Smooth muscle cell (in vitro differentiated cells): ENCODE measurements around the gene PALLD. TPM values are rescaled to one million over a fixed set of nuclear protein-coding genes. Genes with fewer than 3 reads are reported as not detected.

Source experiments
- DNase-seq: peaks from one replicate; lab custom pipeline; 2025; ENCODE audit not compliant: unreplicated experiment; lab: John Stamatoyannopoulos, UW
- H2AFZ ChIP-seq: fragments of 200-600 bp; sonication (generic); 2 replicates; pipeline ENCODE4 v1.6.0; 2016; ENCODE audit warnings: antibody characterized with exemption, low read depth, mild to moderate bottlenecking
- H3F3A ChIP-seq: fragments of 200-600 bp; sonication (generic); 2 replicates; pipeline ENCODE4 v1.6.0; 2017; ENCODE audit warnings: antibody characterized with exemption, low read depth
- H3K27ac ChIP-seq: fragments of 200-600 bp; sonication (generic); 2 replicates; pipeline ENCODE4 v1.5.1; 2016; ENCODE audit warnings: low read depth, mild to moderate bottlenecking
- H3K27me3 ChIP-seq: fragments of 200-600 bp; sonication (generic); 2 replicates; pipeline ENCODE4 v1.6.1; 2016; ENCODE audit warnings: low read depth, mild to moderate bottlenecking
- H3K36me3 ChIP-seq: fragments of 200-600 bp; sonication (generic); 2 replicates; pipeline ENCODE4 v1.5.1; 2016; ENCODE audit warnings: low read depth
- H3K4me1 ChIP-seq: fragments of 200-600 bp; sonication (generic); 2 replicates; pipeline ENCODE4 v1.5.1; 2016; ENCODE audit warnings: low read depth
- H3K4me2 ChIP-seq: fragments of 200-600 bp; sonication (generic); 2 replicates; pipeline ENCODE4 v1.6.0; 2016; ENCODE audit warnings: mild to moderate bottlenecking
- H3K4me3 ChIP-seq: fragments of 200-600 bp; sonication (generic); 2 replicates; pipeline ENCODE4 v1.5.1; 2016; ENCODE audit warnings: mild to moderate bottlenecking
- H3K79me2 ChIP-seq: fragments of 200-600 bp; sonication (generic); 2 replicates; pipeline ENCODE4 v1.6.0; 2016; ENCODE audit warnings: low read depth, mild to moderate bottlenecking
- H3K9ac ChIP-seq: fragments of 200-600 bp; sonication (generic); 2 replicates; pipeline ENCODE4 v1.6.0; 2016; ENCODE audit warnings: low read depth
- H3K9me3 ChIP-seq: fragments of 200-600 bp; sonication (generic); replicated peaks from 2 replicates; pipeline ENCODE4 v1.5.1; 2016; ENCODE audit warnings: low read depth
- H4K20me1 ChIP-seq: fragments of 200-600 bp; sonication (generic); 2 replicates; pipeline ENCODE4 v1.6.0; 2016; ENCODE audit warnings: low read depth
- CTCF ChIP-seq: fragments of 200-600 bp; sonication (generic); IDR thresholded peaks from 2 replicates; pipeline ENCODE4 v1.5.1; 2017; ENCODE audit warnings: borderline replicate concordance, mild to moderate bottlenecking, antibody characterized with exemption; ENCODE audit not compliant: insufficient read depth, poor library complexity, severe bottlenecking
- WGBS: methylation state at CpG from one replicate; pipeline ENCODE4 v1.1.7; 2016; ENCODE audit warnings: low lambda C conversion rate; 5-methylcytosine and 5-hydroxymethylcytosine counted together
- polyA plus RNA-seq: library from polyadenylated mRNA; unstranded; fragments of >200 nt; fragmentation: Nextera tagmentation; extraction: Ambion mirVana; gene quantifications from 2 replicates; pipeline ENCODE4 v1.2.1, GENCODE V29; 2016
- total RNA-seq: library from RNA; depleted of rRNA; stranded (reverse); fragments of >200 nt; gene quantifications from 2 replicates; pipeline ENCODE4 v1.2.3, GENCODE V29; 2014

PALLD gene
- total and polyA plus RNA-seq, 2 experiments from 2014 or later, result 354 to 415 TPM

GRCh38 chr4:168794092-168794707, 297.3 kb downstream of the PALLD start:
- Histone ChIP-seq H3K36me3 (no peaks in the 10 kb centered on the region), H3K4me3 (no peak overlapping the region), H3K4me2 (peak overlapping the region; percentile 56), H2AFZ (no peak overlapping the region), H3K27ac (peak overlapping the region; percentile 98), H3K79me2 (peaks cover 72% of the 10 kb centered on the region), H3F3A (peaks cover 35% of the 10 kb centered on the region), H3K9ac (no peak overlapping the region), H3K9me3 (no peaks in the 10 kb centered on the region), H3K4me1 (peaks cover 35% of the 10 kb centered on the region), H4K20me1 (no peaks in the 10 kb centered on the region), H3K27me3 (no peaks in the 10 kb centered on the region)
- DNase-seq, result no peak
- no peak for TF ChIP-seq CTCF
- WGBS, result 89% methylated on average over 19 of the region's 20 CpGs

DNA sequence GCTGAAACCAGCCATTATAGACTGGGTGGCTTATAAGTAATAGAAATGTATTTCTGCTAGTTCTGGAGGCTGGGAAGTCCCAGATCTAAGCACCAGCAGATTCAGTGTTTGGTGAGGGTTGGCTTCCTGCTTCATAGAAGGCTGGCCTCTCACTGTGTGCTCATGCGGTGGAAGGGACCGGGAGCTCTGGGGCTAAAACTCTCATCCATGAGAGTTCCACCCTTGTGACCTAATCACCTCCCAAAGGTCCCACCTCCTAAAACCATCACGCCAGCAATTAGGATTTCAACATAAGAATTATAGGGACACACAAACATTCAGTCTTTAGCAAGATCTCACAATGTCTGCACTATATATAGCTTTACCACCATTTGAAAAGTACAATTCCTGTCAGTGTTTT, 298.0 kb downstream of the PALLD start:
- no peaks in the 10 kb centered on the region for H4K20me1 ChIP-seq
- H3K4me1 ChIP-seq, result peaks cover 31% of the 10 kb centered on the region
- H3K27ac ChIP-seq, result peak overlapping the region; percentile 98
- no peaks in the 10 kb centered on the region for H3K27me3 ChIP-seq
- peak overlapping the region; percentile 87 for H3K9ac ChIP-seq
- no peak overlapping the region for H2AFZ ChIP-seq
- no peak for DNase-seq
- no peak for TF ChIP-seq CTCF
- no peaks in the 10 kb centered on the region for H3K9me3 ChIP-seq
- no peaks in the 10 kb centered on the region for H3K36me3 ChIP-seq
- H3K79me2 ChIP-seq, result peaks cover 78% of the 10 kb centered on the region
- peak overlapping the region; percentile 56 for H3K4me2 ChIP-seq
- peaks cover 33% of the 10 kb centered on the region for H3F3A ChIP-seq
- no peak overlapping the region for H3K4me3 ChIP-seq
- WGBS, result 69% methylated on average over 3 of the region's 3 CpGs

- Histone ChIP-seq H3K27ac (peak overlapping the region; percentile 98), H3F3A (peaks cover 30% of the 10 kb centered on the region)
- no peak for TF ChIP-seq CTCF
Measured at GRCh38 chr4:168795346-168795745, 298.5 kb downstream of the PALLD start.

DNA sequence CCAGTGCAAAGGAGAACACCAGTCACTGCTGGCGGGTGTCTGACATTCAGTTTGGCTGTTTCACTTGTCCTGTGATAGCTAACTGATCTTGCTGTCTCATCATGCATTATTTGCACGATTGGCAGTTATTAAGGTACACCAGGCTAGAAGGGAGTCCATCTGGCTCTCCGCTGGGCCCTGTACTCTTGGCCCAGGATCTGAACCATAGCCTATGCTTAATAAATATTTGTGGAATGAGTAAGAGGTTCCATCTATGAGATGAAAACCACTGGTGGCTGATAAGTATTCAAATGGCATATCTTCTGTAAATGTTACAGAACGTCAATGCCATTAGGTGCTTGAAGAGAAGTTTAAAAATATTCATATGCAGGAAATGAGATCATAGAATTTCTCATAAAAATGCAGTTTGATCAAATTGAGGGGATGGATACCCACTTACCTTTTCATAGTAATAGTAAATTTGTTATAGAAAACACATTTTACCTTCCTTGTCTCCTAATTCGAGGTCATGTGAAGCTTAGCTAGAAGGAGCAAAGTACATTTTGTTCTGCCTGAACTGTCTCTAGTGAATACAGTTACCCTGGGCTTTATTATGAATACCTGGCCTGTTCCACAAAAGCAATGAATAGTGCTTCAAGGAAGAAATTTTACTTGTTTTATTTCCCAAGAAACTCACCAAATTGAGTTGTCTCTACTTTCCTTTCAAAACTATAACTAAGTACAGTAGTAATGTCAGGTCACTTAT, 299.7 kb downstream of the PALLD start:
- peak overlapping the region; percentile 87 for H3K9ac ChIP-seq
- no peaks in the 10 kb centered on the region for H3K9me3 ChIP-seq
- H3K36me3 ChIP-seq, result no peaks in the 10 kb centered on the region
- no peak for TF ChIP-seq CTCF
- peak overlapping the region; percentile 98 for H3K27ac ChIP-seq
- peaks cover 83% of the 10 kb centered on the region for H3K79me2 ChIP-seq
- H2AFZ ChIP-seq, result no peak overlapping the region
- H3K4me1 ChIP-seq, result peaks cover 24% of the 10 kb centered on the region
- no peak for DNase-seq
- 34% methylated on average over 5 of the region's 5 CpGs for WGBS
- H3K4me2 ChIP-seq, result peak overlapping the region; percentile 56
- H3K27me3 ChIP-seq, result no peaks in the 10 kb centered on the region
- no peaks in the 10 kb centered on the region for H4K20me1 ChIP-seq
- peak overlapping the region; percentile 3 for H3K4me3 ChIP-seq
- peaks cover 22% of the 10 kb centered on the region for H3F3A ChIP-seq

More at GRCh38 chr4:168795346-168795745, 298.5 kb downstream of the PALLD start:
- 82% methylated on average over 1 of the region's 1 CpG for WGBS
- H3K9ac ChIP-seq, result peak overlapping the region; percentile 87
- H3K4me1 ChIP-seq, result peaks cover 30% of the 10 kb centered on the region
- H3K27me3 ChIP-seq, result no peaks in the 10 kb centered on the region
- H2AFZ ChIP-seq, result no peak overlapping the region
- no peaks in the 10 kb centered on the region for H3K9me3 ChIP-seq
- DNase-seq, result no peak
- peak overlapping the region; percentile 56 for H3K4me2 ChIP-seq
- no peaks in the 10 kb centered on the region for H4K20me1 ChIP-seq
- no peaks in the 10 kb centered on the region for H3K36me3 ChIP-seq
- no peak overlapping the region for H3K4me3 ChIP-seq
- H3K79me2 ChIP-seq, result peaks cover 81% of the 10 kb centered on the region
